Stimulated activated CD4-positive, alpha-beta T cell treated with anti-CD3 and anti-CD28 coated beads, Interleukin-15, amount 100 ng/mL, for 24 hours (primary cell): ENCODE data around the gene SLC25A26.

ENCODE experiments used
- DNase-seq: peaks from one replicate; pipeline ENCODE4 v3.0.0-alpha.2; 2020

The SLC25A26 gene

GRCh38 chr3:66399529-66400232 lies 178.9 kb downstream of the SLC25A26 start:
- no peak for DNase-seq

GRCh38 chr3:66400411-66401156 lies 179.8 kb downstream of the SLC25A26 start:
- no peak for DNase-seq

GRCh38 chr3:66401157-66401550 lies 180.4 kb downstream of the SLC25A26 start:
- DNase-seq: no peak

- no peak for DNase-seq
These were observed 181.1 kb downstream of the SLC25A26 start for GRCh38 chr3:66401675-66402491.

GRCh38 chr3:66402596-66403290 lies 181.9 kb downstream of the SLC25A26 start:
- no peak for DNase-seq

- no peak for DNase-seq
These were observed 182.7 kb downstream of the SLC25A26 start for GRCh38 chr3:66403323-66403990.

GRCh38 chr3:66404197-66404596 lies 183.4 kb downstream of the SLC25A26 start:
- no peak for DNase-seq

- no peak for DNase-seq
These were observed 184.3 kb downstream of the SLC25A26 start for GRCh38 chr3:66404903-66405700.

GRCh38 chr3:66405701-66406091 lies 184.9 kb downstream of the SLC25A26 start:
- no peak for DNase-seq

- no peak for DNase-seq
These were observed 185.4 kb downstream of the SLC25A26 start for GRCh38 chr3:66406163-66406562.

GRCh38 chr3:66406831-66407610 lies 186.2 kb downstream of the SLC25A26 start:
- DNase-seq: no peak

GRCh38 chr3:66407611-66408218 lies 186.9 kb downstream of the SLC25A26 start:
- peak; percentile 80 for DNase-seq

- DNase-seq: no peak
These were observed 189.3 kb downstream of the SLC25A26 start for GRCh38 chr3:66409771-66410754.

GRCh38 chr3:66410976-66411375 lies 190.2 kb downstream of the SLC25A26 start:
- no peak for DNase-seq

GRCh38 chr3:66411474-66411873 lies 190.7 kb downstream of the SLC25A26 start:
- DNase-seq: no peak

GRCh38 chr3:66411961-66412887 lies 191.4 kb downstream of the SLC25A26 start:
- DNase-seq: no peak

- DNase-seq: peak; percentile 31
These were observed 192.4 kb downstream of the SLC25A26 start for GRCh38 chr3:66413151-66413751.
